ENCODE results near the gene SMAD3.

SMAD3 gene

DNA sequence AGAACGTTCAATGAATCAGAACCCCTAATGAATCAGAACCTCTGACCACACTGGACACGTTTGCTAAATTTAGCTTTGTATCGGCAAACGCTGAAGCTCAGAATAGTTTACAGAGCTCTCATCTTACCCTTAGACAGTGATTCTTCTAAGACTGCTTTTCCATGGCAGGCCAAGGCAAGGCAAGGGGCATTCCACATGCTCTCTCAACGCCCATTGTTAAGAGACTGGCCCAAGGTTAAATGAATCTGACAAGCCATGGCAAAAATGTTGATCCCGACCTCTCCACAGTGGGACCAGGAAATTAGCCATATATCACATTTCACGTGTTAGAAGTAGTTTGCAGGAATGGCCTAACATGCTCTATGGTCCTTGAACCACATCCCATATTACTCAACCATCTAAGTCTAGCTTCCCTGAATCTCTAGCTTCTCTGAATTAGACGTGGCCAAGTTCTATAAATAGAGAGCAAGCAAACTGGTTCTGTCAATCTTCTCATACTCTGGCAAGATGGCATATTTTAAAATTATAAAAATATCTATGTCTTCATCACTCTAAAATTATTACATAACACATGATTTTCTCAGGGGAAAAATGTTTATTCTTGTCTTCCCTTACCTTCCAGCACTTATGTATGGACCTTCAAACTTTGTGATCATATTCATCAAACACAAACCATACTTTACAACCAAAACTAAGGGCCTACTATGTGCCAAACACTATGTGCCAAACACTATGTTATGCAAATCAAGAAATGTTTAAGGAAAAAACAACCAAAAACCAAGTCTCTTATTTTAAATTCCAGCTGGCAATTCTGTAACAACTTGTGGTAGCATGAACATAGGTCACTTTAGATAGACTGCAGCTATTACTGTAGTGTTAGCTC lies 134.7 kb downstream of the SMAD3 start:
- peaks cover 29% of the 10 kb centered on the region for H3K36me3 ChIP-seq (ENCODE audit: insufficient read depth, low read length)
- no peaks in the 10 kb centered on the region for H3K27me3 ChIP-seq (ENCODE audit: insufficient read depth, low read length)
- WGBS: 78% methylated on average over 8 of the region's 8 CpGs
- H3K4me1 ChIP-seq (ENCODE audit: insufficient read depth, low read length): peaks cover 11% of the 10 kb centered on the region; the same call in 1 of the 2 replicates
- H3K27ac ChIP-seq (ENCODE audit: low read depth, low read length): no peak overlapping the region
- H3K9ac ChIP-seq (ENCODE audit: low read depth, low read length): no peak overlapping the region
- no peak overlapping the region for H3K4me3 ChIP-seq (ENCODE audit: low read length)
- H3K9me3 ChIP-seq (ENCODE audit: insufficient read depth, low read depth, low read length): no peaks in the 10 kb centered on the region

DNA sequence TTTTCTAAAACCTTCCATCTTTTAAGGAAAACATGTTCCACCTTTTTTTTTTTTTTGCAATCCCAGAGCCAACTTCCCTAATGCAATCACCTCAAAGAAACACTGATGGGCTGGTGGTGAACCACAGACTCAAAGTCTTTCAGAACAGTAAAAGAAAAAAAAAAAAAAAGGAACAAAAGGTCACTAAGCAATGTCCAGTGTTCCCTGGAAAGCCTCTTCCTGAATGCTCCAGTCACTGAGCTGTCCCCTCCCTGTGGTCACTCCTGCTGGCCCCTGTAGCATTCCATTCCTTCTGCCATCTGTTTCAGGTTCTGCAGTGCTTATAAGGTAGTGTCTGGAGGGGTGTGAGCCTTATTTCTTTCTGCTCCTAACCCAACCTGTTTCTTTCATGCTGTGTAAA lies 135.7 kb downstream of the SMAD3 start:
- H3K4me3 ChIP-seq (ENCODE audit: low read length): no peak overlapping the region
- no peak overlapping the region for H3K27ac ChIP-seq (ENCODE audit: low read depth, low read length)
- H3K27me3 ChIP-seq (ENCODE audit: insufficient read depth, low read length): no peaks in the 10 kb centered on the region
- H3K36me3 ChIP-seq (ENCODE audit: insufficient read depth, low read length): peaks cover 32% of the 10 kb centered on the region
- no peak overlapping the region for H3K9ac ChIP-seq (ENCODE audit: low read depth, low read length)
- no peaks in the 10 kb centered on the region for H3K9me3 ChIP-seq (ENCODE audit: insufficient read depth, low read depth, low read length)
- H3K4me1 ChIP-seq (ENCODE audit: insufficient read depth, low read length): peaks cover 11% of the 10 kb centered on the region; the same call in 1 of the 2 replicates

- Histone ChIP-seq H3K36me3 (ENCODE audit: insufficient read depth, low read length) (peaks cover 37% of the 10 kb centered on the region), H3K9ac (ENCODE audit: low read depth, low read length) (no peak overlapping the region), H3K4me3 (ENCODE audit: low read length) (no peak overlapping the region), H3K27me3 (ENCODE audit: insufficient read depth, low read length) (no peaks in the 10 kb centered on the region), H3K4me1 (ENCODE audit: insufficient read depth, low read length) (peaks cover 11% of the 10 kb centered on the region; the same call in 1 of the 2 replicates), H3K9me3 (ENCODE audit: insufficient read depth, low read depth, low read length) (no peaks in the 10 kb centered on the region), H3K27ac (ENCODE audit: low read depth, low read length) (no peak overlapping the region)
- 89% methylated on average over 2 of the region's 2 CpGs for WGBS
Measured at GRCh38 chr15:67202091-67202490, 136.7 kb downstream of the SMAD3 start.

DNA sequence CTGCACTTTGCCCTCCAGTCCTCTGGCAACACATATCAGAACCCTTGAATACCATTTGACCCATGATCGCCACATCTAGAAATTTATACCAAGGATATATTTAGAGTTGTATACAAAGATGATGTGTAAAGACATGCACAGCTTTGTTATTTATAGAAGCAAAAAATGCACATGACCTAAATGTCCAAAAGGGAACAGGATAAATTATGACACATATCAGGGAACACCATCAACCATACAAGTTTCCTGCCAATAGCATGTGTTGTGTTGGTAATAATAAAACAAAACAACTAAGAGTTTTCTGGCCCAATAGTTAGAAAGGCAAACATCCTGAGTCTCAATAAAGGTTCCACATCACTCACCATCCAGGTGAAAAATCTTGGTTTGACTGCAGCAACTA lies 137.6 kb downstream of the SMAD3 start:
- no CpG with 5 or more reads among the region's 1 CpG for WGBS
- no peak overlapping the region for H3K9ac ChIP-seq (ENCODE audit: low read depth, low read length)
- H3K27ac ChIP-seq (ENCODE audit: low read depth, low read length): no peak overlapping the region
- H3K4me1 ChIP-seq (ENCODE audit: insufficient read depth, low read length): peaks cover 11% of the 10 kb centered on the region; the same call in 1 of the 2 replicates
- no peak overlapping the region for H3K4me3 ChIP-seq (ENCODE audit: low read length)
- no peaks in the 10 kb centered on the region for H3K9me3 ChIP-seq (ENCODE audit: insufficient read depth, low read depth, low read length)
- no peaks in the 10 kb centered on the region for H3K27me3 ChIP-seq (ENCODE audit: insufficient read depth, low read length)
- H3K36me3 ChIP-seq (ENCODE audit: insufficient read depth, low read length): peaks cover 45% of the 10 kb centered on the region

DNA sequence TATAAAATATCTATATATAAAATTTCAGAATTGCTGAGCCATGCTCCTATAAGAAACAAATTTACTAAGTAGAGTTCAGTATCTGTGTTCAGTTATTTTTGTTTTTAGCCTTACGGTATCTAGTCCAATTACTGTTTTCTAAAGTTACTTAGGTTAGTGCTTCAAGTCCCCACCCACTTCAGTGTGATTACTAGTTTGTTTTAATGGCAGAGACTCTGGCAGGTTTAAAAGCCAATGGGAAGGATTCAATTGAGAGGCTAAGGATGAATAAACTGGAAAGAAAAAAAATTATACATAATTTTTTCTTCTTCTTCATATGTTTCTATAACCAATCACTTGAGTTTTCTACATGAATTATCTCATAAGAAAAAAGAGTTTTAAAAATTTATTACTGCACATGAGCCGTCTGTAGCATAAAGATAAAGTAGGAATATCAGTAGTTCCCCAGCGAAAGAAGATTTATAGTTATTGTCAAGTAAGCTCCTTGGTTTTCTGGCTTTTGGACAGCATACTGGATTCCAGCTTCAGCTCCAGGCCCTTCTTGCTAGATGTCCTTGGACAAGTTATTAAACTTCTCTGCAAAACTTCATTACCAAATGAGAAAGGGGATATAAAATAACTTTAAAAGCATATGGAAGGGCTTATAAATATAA lies 142.3 kb downstream of the SMAD3 start:
- 98% methylated on average over 2 of the region's 3 CpGs for WGBS
- Histone ChIP-seq H3K36me3 (ENCODE audit: insufficient read depth, low read length) (peaks cover 43% of the 10 kb centered on the region), H3K4me3 (ENCODE audit: low read length) (no peak overlapping the region), H3K9ac (ENCODE audit: low read depth, low read length) (no peak overlapping the region), H3K27me3 (ENCODE audit: insufficient read depth, low read length) (no peaks in the 10 kb centered on the region), H3K9me3 (ENCODE audit: insufficient read depth, low read depth, low read length) (no peaks in the 10 kb centered on the region), H3K27ac (ENCODE audit: low read depth, low read length) (no peak overlapping the region), H3K4me1 (ENCODE audit: insufficient read depth, low read length) (no peaks in the 10 kb centered on the region)

- Histone ChIP-seq H3K36me3 (ENCODE audit: insufficient read depth, low read length) (peaks cover 36% of the 10 kb centered on the region), H3K4me3 (ENCODE audit: low read length) (no peak overlapping the region), H3K4me1 (ENCODE audit: insufficient read depth, low read length) (no peaks in the 10 kb centered on the region), H3K27me3 (ENCODE audit: insufficient read depth, low read length) (no peaks in the 10 kb centered on the region), H3K9me3 (ENCODE audit: insufficient read depth, low read depth, low read length) (no peaks in the 10 kb centered on the region), H3K9ac (ENCODE audit: low read depth, low read length) (no peak overlapping the region), H3K27ac (ENCODE audit: low read depth, low read length) (no peak overlapping the region)
- WGBS: no CpG with 5 or more reads among the region's 2 CpGs
Measured at GRCh38 chr15:67208396-67208795, 143.0 kb downstream of the SMAD3 start.

- H3K9me3 ChIP-seq (ENCODE audit: insufficient read depth, low read depth, low read length): no peaks in the 10 kb centered on the region
- no peak overlapping the region for H3K9ac ChIP-seq (ENCODE audit: low read depth, low read length)
- no peak overlapping the region for H3K27ac ChIP-seq (ENCODE audit: low read depth, low read length)
- no peak overlapping the region for H3K4me3 ChIP-seq (ENCODE audit: low read length)
- peaks cover 28% of the 10 kb centered on the region for H3K36me3 ChIP-seq (ENCODE audit: insufficient read depth, low read length)
- no peaks in the 10 kb centered on the region for H3K27me3 ChIP-seq (ENCODE audit: insufficient read depth, low read length)
- WGBS: 92% methylated on average over 5 of the region's 5 CpGs
- no peaks in the 10 kb centered on the region for H3K4me1 ChIP-seq (ENCODE audit: insufficient read depth, low read length)
Measured at GRCh38 chr15:67210555-67211168, 145.3 kb downstream of the SMAD3 start.

GRCh38 chr15:67212684-67213367 lies 147.4 kb downstream of the SMAD3 start:
- H3K4me3 ChIP-seq (ENCODE audit: low read length): no peak overlapping the region
- H3K4me1 ChIP-seq (ENCODE audit: insufficient read depth, low read length): no peaks in the 10 kb centered on the region
- H3K27me3 ChIP-seq (ENCODE audit: insufficient read depth, low read length): no peaks in the 10 kb centered on the region
- no peak overlapping the region for H3K27ac ChIP-seq (ENCODE audit: low read depth, low read length)
- 94% methylated on average over 4 of the region's 4 CpGs for WGBS
- no peaks in the 10 kb centered on the region for H3K9me3 ChIP-seq (ENCODE audit: insufficient read depth, low read depth, low read length)
- H3K9ac ChIP-seq (ENCODE audit: low read depth, low read length): no peak overlapping the region
- peaks cover 14% of the 10 kb centered on the region; the same call in 1 of the 2 replicates for H3K36me3 ChIP-seq (ENCODE audit: insufficient read depth, low read length)

GRCh38 chr15:67215102-67215501 lies 149.7 kb downstream of the SMAD3 start:
- no peak overlapping the region for H3K27ac ChIP-seq (ENCODE audit: low read depth, low read length)
- no peaks in the 10 kb centered on the region for H3K27me3 ChIP-seq (ENCODE audit: insufficient read depth, low read length)
- 96% methylated on average over 4 of the region's 6 CpGs for WGBS
- H3K4me3 ChIP-seq (ENCODE audit: low read length): no peak overlapping the region
- no peaks in the 10 kb centered on the region for H3K4me1 ChIP-seq (ENCODE audit: insufficient read depth, low read length)
- H3K9me3 ChIP-seq (ENCODE audit: insufficient read depth, low read depth, low read length): no peaks in the 10 kb centered on the region
- H3K36me3 ChIP-seq (ENCODE audit: insufficient read depth, low read length): no peaks in the 10 kb centered on the region
- no peak overlapping the region for H3K9ac ChIP-seq (ENCODE audit: low read depth, low read length)

GRCh38 chr15:67216859-67217258 lies 151.5 kb downstream of the SMAD3 start:
- H3K9ac ChIP-seq (ENCODE audit: low read depth, low read length): no peak overlapping the region
- 0 out of 2 replicates have a peak, but pooled peaks cover 5% of the 10 kb centered on the region for H3K36me3 ChIP-seq (ENCODE audit: insufficient read depth, low read length)
- no peak overlapping the region for H3K4me3 ChIP-seq (ENCODE audit: low read length)
- no peak overlapping the region for H3K27ac ChIP-seq (ENCODE audit: low read depth, low read length)
- no peaks in the 10 kb centered on the region for H3K27me3 ChIP-seq (ENCODE audit: insufficient read depth, low read length)
- H3K9me3 ChIP-seq (ENCODE audit: insufficient read depth, low read depth, low read length): no peaks in the 10 kb centered on the region
- no peaks in the 10 kb centered on the region for H3K4me1 ChIP-seq (ENCODE audit: insufficient read depth, low read length)

GRCh38 chr15:67218428-67218827 lies 153.0 kb downstream of the SMAD3 start:
- H3K9me3 ChIP-seq (ENCODE audit: insufficient read depth, low read depth, low read length): no peaks in the 10 kb centered on the region
- H3K4me1 ChIP-seq (ENCODE audit: insufficient read depth, low read length): no peaks in the 10 kb centered on the region
- H3K27ac ChIP-seq (ENCODE audit: low read depth, low read length): no peak overlapping the region
- H3K36me3 ChIP-seq (ENCODE audit: insufficient read depth, low read length): 0 out of 2 replicates have a peak, but pooled peaks cover 5% of the 10 kb centered on the region
- no peak overlapping the region for H3K9ac ChIP-seq (ENCODE audit: low read depth, low read length)
- no peaks in the 10 kb centered on the region for H3K27me3 ChIP-seq (ENCODE audit: insufficient read depth, low read length)
- no peak overlapping the region for H3K4me3 ChIP-seq (ENCODE audit: low read length)

Data from HUES64 (cell line).